NCI-H524 (cell line): Measurements from ENCODE around the gene TMCO4.
"Not testable (repeated sequence)": the region's sequence is repeated elsewhere in the genome, so short reads cannot be mapped to it uniquely, and the experiment has no call there.

Source experiments
- DNase-seq, 2 experiments: peaks; one replicate each; lab custom pipeline; 2025; lab: John Stamatoyannopoulos, UW

The TMCO4 gene

DNA sequence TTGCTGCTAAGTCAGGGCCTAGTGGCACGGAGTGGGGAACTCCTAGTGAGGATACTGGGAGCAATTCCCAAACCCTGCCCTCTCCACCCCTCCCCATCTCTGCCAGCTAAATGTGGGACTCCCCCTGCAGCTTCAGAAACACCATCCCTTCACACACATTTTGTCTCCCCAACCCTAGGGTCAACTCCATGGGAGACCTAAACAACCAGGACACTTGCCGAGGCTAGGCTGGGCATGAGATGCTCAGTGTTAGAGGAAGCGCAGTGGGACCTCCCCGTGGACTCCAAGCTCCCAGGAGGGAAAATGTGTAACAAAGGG, 13.9 kb upstream of the TMCO4 start:
- no peak for DNase-seq

DNA sequence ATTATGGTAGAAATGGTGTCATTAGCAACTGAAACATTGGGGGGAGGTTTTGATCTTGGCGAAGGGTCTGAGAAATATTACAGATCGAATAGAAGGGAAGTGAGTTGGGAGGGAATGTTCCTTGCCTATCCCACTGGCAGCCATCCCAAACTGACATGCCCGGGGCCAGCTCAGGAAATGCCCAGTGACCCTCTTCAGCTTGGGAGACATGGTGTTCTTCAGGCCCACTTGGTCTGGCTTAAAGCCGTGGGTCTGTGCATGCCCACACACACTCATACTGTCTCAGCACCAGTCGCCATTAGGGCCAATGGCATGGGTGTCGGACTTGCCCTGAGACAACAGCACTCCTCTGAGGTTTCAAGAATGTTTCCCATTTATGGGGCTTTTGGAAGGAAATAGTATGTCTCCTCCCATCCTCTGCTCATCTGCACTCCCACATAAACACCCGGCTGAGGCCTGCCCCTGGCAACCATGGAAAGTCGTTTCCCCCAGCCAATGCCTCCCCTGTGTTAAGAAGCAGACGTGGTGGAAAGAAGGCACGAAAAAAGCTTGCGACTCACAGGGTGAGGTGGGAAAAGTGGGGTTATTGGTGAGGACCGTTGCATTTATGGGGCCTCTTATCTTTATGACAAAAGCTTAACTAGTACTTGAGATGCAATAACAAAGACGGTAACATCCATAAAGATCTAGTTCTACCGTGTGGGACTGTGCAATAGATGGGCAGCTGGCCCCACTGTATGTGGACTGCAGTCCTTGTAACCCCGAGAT, 13.3 kb upstream of the TMCO4 start:
- DNase-seq = no peak

DNA sequence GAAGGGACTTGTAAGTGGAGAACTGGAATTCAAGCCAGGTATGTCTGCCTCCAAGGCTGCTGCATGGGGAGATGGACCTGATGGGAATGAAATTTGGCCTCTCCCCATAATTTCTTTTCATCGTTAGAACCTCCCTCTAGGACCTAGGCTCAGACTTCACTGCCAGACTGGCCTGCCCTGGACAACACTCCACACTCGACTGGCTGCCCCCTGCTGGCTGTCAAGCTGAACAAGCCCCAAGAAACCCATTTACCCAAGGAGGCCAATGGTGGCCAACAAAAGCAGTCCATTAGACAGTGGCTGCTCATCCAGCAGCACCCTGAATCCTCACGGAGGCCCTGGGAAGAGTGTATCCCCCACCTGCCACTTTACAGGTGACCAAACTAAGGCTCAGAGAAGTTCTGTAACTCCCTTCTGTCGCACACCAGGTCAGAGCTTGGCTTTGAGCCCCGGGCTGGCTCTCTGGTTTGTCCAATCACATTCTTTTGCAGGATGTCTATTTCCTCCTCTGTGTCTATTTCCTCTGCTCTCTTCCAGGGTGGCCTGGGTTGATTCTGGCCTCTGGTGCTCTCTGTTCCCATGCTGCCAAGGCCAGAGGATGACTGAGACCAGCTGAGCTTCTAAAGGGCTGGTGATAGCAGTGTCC, 11.6 kb upstream of the TMCO4 start:
- no peak for DNase-seq

DNA sequence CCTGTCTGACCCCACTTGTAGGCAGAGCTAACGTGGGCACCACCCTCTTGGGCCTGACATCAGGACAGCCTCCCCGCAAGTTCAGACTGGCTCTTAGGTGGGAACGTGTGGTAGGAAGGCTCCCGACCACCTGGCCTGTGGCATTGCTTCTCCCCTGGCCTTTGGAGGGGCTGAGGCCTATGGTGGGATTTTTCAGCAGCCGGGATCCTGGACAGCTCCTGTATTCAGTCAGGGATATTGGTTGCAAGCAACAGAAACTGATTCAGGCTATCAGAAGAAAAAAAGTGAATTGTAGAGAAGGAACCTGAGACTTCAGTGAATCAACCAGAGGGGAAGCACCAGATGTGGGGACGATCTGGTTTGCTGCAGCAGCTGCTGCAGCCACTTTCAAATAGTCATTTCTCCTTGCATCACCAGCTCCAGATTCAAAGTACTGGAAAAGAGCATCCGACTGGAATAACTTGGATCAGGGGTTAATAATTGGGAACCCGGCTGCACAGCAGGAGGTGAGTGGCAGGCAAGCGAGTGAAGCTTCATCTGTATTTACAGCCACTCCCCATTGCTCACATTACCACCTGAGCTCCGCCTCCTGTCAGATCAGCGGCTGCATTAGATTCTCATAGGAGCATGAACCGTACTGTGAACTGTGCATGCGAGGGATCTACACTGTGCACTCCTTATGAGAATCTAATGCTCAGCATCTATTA, 9.5 kb upstream of the TMCO4 start:
- no peak for DNase-seq

DNA sequence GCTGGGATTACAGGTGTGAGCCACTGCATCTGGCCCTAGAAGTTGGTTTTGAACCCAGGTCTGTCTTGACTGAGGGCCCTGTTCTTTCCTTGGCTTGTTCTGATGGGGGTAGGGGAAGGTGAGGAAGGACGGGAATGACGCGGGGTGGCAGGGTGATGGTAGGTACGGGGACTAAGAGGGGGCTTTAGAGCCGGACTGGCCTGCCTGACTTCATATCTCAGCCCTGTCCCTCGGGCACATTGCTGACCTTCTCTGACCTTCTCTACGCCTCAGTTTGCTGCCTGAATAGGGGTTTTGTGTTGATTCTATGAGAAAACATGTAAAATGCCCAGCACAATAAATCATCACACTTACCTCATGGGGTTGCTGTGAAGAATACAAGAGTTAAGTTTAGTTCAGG, 8.6 kb upstream of the TMCO4 start:
- DNase-seq = no peak

DNA sequence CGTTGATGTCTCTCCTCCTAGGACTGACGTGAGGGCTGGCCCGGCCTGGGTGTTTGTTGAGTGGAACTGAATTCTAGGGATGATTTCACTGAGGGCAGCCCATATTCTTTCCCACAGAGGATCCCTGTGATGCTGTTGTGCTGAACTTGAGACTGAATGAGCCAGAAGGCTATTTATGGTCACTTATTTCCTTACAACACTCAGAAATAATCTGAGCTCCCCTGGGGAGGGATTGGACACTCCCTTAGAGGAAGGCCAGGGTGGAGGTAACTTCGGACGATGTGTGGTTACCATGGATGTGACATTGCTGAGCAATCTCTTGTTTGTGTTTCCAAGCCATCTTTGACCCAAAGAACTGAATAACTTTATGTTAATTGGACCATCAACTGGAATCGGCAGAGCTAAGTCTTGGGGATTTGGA, 5.1 kb upstream of the TMCO4 start:
- no peak for DNase-seq

DNA sequence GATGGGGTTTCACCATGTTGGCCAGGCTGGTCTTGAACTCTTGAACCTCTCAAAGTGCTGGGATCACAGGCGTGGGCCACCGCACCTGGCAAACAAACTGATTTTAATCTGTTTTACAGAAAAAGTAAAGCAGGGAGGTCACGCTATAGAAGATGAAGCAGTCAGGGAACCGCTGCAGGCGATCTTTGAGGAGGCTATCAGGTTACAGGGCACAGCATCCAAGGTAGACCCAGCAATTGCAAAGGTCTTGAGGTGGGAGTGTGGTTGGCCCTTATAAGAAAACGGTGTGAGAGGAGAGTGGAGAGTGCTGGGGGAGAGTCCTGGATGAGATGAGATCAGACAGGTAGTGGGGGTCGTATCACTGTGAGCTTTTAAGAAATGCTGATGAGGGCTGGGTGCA, 2.6 kb upstream of the TMCO4 start:
- DNase-seq = no peak

DNA sequence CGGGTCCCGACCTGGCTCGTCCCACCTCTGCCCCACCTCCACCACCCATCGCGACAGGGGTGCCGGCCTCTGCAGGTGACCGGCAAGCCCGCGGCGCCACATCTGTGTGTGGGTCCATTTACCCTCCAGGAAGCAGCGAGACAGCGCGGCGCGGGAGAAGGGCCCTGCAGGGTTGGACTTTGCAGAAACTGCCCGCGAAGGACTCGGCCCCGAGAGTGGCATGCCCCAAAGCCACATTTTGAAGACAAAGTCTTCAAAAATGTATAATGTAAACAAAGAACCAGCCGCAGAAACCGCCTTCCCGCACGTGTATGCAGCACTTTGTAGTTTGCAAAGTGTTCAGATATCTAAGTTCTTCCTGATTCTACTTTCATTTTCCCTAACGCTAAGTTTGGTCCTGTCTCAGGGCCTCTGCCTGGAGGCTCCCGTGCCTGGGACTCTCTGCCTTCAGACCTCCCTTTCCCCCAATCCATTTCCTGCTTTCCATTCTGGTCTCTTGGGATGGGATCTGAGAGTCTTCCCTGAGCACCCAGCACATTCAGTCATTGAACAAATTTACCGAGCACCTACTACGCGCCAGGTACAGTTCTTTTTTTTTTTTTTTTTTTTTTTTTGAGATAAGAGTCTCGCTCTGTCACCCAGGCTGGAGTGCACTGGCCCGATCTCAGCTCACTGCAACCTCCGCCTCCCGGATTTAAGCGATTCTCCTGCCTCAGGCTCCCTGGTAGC, 524 bp upstream of the TMCO4 start:
- DNase-seq = no peak

DNA sequence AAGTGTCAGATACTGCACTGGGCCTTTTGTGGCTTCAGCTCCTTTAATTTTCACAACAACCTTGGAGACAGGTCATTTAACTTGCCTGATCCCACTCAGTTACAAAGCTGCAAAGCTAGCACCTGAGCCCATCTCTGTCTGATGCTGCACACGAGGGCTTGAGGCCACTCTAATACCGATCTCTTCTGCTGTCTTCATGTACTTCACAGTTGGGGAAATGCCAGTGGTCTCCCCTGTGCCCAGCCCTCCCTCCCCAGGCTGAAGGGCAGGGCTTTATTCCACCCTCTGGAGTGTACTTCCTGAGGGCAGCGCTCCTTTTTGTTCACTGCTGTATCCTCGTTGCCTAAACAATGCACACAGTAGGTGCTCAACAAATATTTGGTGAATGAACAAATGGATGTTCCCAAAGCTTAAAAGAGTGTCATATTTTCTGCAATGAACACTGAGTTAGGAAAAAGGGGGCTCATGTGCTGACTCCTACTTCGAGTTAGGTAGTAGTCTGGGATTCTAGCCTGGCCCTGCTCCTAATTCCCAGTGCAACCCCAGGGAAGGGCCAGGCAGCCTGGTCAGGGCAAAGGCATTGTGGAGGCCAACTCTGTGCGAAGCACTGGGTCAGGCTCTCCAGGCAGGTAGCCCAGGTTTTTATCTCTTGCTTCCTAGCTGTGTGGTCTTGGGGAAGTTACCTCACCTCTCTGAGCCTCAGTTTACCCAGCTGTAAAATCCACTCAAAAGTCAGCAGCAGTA, 1.1 kb downstream of the TMCO4 start:
- DNase-seq = no peak

DNA sequence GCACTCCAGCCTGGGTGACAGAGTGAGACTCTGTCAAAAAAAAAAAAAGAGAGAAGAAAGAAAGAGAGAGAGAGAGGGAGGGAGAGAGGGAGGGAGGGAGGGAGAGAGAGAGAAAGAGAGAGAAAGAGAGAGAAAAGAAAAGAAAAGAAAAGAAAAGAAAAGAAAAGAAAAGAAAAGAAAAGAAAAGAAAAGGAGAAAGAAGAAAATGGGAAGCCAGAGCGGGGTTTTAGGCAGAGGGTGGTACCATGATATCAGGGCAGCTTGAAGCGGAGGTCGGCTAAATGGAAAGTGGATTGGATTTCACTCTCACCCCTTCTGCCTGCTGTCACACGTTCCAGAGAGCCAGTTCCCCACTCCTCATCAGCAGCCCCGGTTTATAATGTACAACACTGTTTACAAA, 1.9 kb downstream of the TMCO4 start:
- DNase-seq = peak in 1 of 2 experiments; percentile 34

DNA sequence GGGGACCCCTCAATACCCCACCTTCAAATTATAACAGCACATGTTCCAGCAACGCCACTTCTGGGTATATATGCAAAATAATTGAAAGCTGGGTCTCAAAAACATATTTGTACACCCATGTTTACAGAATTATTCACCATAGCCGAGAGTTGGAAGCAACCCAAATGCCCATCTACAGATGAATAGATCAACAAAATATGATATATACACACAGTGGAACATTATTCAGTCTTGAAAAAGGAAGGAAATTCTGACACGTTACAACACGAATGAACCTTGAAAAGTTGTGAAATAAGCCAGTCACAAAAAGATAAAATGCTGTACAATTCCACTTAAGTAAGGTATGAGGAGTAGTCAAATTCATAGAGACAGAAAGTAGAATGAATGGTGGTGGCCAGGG, 5.1 kb downstream of the TMCO4 start:
- DNase-seq = no peak

DNA sequence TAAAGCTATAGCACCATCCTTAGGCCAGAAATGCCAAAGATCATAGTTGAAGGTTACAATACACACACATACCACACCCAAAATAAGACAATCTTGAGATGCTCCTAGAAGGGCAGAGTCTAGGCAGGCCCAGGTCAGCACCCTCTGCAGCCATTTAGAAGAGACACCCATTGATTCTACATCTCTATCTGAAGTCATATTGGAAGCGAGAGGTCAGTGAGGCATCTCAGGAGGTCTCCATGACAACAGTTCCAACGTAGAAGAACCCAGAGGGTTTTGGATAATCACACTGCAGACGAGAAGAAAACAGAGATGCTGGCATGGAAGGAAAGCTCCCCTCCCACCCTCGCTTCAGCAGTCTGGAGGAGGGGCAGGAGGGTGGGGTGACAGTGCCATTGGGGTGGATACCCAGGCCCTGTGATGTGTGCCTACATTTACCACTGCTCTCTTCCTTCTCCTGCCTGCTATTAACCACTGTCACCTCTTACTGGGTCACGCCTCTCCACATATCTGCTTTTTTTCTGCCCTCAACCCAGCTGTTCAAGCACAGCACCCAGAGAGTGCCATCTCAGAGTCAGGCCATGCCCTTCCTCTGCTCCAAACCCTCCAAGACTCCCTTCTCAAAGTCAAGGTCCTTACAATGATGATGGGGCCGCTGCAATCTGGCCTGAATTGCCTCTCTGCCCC, 6.2 kb downstream of the TMCO4 start:
- no peak for DNase-seq

DNA sequence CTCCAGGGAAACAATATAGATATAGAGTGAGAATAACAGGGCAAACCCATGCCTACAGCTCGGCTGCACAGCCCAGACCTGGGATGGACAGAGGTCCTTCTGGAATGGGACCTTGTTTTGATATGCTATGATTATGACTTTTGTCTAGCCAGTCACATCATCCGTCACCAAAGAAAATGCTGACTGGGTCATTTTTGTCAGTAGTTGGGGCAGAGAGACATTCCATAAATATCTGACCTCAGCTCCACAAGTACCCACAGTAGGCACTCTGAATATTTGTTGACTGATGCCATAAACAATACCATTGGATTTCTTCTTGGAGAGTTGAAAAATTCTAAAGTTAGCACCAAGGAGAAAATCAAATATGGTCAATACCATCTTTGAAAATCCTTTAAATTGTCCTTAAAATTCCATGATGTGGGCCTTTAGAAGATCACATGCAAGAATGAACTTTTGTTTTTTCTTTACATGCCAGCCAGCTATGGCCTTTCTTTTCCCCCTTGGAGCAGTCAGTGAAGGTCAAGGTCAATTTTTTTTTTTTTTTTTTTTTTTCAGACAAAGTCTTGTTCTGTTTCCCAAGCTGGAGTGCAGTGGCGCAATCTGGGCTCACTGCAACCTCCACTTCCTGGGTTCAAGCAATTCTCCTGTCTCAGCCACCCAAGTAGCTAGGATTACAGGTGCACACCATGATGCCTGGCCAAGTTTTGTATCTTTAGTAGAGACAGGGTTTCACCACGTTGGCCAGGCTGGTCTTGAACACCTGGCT, 7.3 kb downstream of the TMCO4 start:
- DNase-seq = no peak

DNA sequence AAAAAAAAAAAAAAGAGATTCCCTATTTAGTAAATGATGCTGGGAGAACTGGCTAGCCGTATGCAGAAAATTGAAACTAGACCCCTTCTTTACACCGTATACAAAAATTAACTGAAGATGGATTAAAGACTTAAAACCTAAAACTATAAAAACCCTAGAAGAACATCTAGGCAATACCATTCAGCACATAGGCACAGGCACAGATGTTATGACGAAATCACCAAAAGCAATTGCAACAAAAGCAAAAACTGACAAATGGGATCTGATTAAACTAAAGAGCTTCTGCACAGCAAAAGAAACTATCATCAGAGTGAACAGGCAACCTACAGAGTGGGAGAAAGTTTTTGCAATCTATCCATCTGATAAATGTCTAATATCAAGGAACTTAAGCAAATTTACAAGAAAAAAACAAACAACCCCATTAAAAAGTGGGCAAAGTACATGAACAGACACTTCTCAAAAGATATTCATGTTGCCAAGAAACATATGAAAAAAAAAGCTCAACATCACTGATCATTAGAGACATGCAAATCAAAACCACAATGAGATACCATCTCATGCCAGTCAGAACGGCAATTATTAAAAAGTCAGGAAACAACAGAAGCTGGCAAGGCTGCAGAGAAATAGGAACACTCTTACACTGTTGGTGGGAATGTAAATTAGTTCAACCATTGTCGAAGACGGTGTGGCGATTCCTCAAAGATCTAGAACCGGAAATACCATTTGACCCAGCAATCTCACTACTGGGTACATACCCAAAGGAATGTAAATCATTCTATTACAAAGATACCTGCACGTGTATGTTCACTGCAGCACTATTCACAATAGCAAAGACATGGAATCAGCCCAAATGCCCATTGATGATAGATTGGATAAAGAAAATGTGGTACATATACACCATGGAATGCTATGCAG, 9.4 kb downstream of the TMCO4 start:
- DNase-seq = not testable (repeated sequence)

DNA sequence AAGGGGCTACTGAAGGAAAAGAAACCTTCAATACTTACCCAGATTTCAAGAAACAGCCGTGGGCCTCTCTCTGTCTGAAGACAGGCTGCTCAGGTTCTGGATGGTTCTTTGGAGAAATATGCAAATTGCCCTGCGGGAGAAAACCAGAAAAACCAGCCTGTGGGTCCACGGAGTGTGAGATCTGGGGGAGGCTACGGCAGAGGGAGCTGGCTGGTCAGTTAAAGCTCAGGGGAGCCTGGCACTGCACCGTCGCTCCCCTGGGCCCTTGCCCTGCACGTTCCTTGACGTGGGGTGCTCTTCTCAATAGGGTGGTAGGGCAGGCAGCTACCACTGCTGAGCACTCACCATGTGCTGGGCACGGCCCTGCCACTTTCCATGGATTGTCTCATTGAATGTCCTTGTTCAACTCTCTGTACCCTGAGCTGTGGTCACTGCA, 12.7 kb downstream of the TMCO4 start:
- no peak for DNase-seq

DNA sequence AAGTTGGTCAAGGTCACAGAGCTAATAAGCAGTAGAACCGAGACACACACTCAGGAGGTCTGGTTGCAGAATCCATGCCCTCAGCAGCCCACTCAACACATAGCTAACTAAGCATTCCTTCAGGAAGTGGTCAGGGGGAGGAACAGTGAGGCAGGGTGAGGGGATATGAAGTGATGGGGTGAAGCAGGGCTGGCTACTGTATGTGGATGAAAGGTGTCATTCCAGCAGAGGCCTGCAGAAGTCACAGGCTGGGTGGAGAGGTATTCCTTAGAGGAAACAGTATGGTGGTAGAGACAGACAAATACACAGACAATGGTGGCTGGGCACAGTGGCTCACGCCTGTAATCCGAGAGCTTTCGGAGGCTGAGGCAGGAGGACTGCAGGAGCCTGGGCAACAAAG, 14.1 kb downstream of the TMCO4 start:
- no peak for DNase-seq

DNA sequence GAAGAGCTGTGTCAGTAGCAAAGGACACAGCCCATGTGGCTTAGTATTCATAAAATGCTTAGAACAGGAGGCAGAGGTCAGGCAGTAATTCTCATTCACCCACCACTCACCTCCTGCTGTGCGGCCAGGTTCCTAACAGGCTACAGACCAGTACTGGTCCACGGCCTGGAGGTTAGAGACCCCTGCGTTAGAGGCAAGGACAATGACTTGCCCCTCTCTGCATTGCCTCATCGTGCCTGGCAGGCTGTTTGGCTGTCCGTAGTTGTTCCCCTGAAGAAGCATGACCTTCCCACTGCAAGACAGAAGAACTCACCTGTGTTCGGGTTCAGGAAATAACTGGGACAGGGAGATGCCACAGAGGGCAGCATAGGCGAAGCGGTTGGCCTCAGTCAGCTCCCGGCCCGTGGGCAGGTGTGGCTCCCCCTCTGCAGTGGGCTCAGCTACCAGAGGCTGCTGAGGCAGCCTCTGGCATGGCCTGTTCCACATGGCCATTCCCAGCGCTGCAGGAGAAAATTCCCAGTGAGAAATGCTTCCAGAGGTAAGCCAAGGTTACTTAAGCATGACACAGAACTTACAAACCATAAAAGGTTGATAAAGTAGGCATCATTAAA, 19.3 kb downstream of the TMCO4 start:
- DNase-seq = no peak

DNA sequence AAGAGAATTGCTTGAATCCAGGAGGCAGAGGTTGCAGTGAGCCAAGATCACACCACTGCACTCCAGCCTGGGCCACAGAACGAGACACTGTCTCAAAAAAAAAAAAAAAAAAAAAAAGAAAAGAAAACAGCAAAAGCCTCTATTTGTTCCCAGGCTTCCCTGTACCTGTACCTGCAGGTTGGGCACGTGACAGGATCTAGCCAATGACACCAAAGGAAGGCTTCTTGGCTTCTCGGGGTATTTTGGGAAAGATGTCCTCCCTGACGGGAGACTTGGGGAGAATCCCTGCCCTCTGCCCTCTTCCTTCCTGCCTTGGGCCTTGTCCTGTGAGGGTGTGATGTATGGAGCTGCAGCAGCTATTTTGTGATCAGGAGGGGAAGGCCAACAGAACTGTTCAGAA, 22.8 kb downstream of the TMCO4 start:
- no peak for DNase-seq

DNA sequence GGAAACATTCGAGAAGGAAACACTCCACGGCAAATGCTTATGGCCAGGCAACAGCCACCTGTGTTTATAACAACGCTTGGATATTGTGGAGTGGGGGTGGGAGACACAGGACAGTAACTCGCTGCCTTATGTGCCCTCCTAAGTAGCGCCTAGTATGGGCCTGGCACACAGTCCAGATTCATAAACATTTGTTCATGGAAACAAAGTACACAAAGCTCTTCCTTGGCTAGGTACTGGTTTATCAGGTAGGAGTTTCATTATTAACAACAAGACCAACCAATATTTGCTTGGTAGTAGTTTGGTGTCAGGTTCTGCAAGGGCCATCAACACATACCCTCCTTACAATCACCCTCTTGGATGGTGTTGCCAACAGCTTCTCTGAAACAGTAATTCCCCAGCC, 23.4 kb downstream of the TMCO4 start:
- DNase-seq = no peak
